Astrocyte (in vitro differentiated cells and primary cell): ENCODE measurements around the gene SUPT6H. TPM values are rescaled to one million over a fixed set of nuclear protein-coding genes. Genes with fewer than 3 reads are reported as not detected.
A peak's percentile ranks its signal among the peaks of the same experiment; 100 is the strongest.

ENCODE experiments used
- DNase-seq: peaks from one replicate; pipeline ENCODE4 v3.0.0-alpha.2; 2010; ENCODE audit warnings: low read depth
- FAIRE-seq: peaks from 2 replicates; lab custom pipeline; 2011; peaks lifted over from hg19 to GRCh38; lab: Jason Lieb, UNC
- H2AFZ ChIP-seq: 2 replicates; pipeline ENCODE4 v1.6.0; 2012; ENCODE audit warnings: low read depth, low read length, inconsistent platforms
- H3K27ac ChIP-seq: 2 replicates; pipeline ENCODE4 v1.5.1; 2011; ENCODE audit warnings: low read depth, low read length, inconsistent platforms
- H3K27me3 ChIP-seq: 2 replicates; pipeline ENCODE4 v1.6.0; 2011; ENCODE audit warnings: low read length, inconsistent platforms; ENCODE audit not compliant: insufficient read depth
- H3K36me3 ChIP-seq: 2 replicates; pipeline ENCODE4 v1.5.1; 2011; ENCODE audit warnings: low read length, inconsistent platforms; ENCODE audit not compliant: insufficient read depth
- H3K4me1 ChIP-seq: 2 replicates; pipeline ENCODE4 v1.5.1; 2011; ENCODE audit warnings: low read length, inconsistent platforms; ENCODE audit not compliant: insufficient read depth
- H3K4me2 ChIP-seq: 2 replicates; pipeline ENCODE4 v1.6.0; 2012; ENCODE audit warnings: low read length, inconsistent platforms
- H3K4me3 ChIP-seq: 2 replicates; pipeline ENCODE4 v1.5.1; 2011; ENCODE audit warnings: low read depth, mild to moderate bottlenecking, low read length, inconsistent platforms; ENCODE audit not compliant: insufficient read depth
- H3K79me2 ChIP-seq: 2 replicates; pipeline ENCODE4 v1.6.0; 2012; ENCODE audit warnings: mild to moderate bottlenecking, low read length, inconsistent platforms; ENCODE audit not compliant: insufficient read depth
- H3K9ac ChIP-seq: 2 replicates; pipeline ENCODE4 v1.6.0; 2012; ENCODE audit warnings: mild to moderate bottlenecking, low read length, inconsistent platforms
- H3K9me3 ChIP-seq: 2 replicates; pipeline ENCODE4 v1.5.1; 2012; ENCODE audit warnings: low read depth, mild to moderate bottlenecking, low read length, inconsistent platforms; ENCODE audit not compliant: insufficient read depth
- H4K20me1 ChIP-seq: 2 replicates; pipeline ENCODE4 v1.6.0; 2012; ENCODE audit warnings: low read length, inconsistent platforms; ENCODE audit not compliant: insufficient read depth
- H3K27ac Mint-ChIP-seq: one replicate; pipeline ENCODE4 v1.8.0; 2021; ENCODE audit warnings: mild to moderate bottlenecking, mixed read lengths; ENCODE audit not compliant: unreplicated experiment
- H3K27me3 Mint-ChIP-seq: one replicate; pipeline ENCODE4 v1.8.0; 2021; ENCODE audit warnings: low read depth, mixed read lengths; ENCODE audit not compliant: unreplicated experiment
- H3K36me3 Mint-ChIP-seq: one replicate; pipeline ENCODE4 v1.8.0; 2021; ENCODE audit warnings: low read depth, mixed read lengths; ENCODE audit not compliant: unreplicated experiment
- H3K4me1 Mint-ChIP-seq: one replicate; pipeline ENCODE4 v1.8.0; 2021; ENCODE audit warnings: low read depth, mixed read lengths; ENCODE audit not compliant: unreplicated experiment
- H3K4me3 Mint-ChIP-seq: one replicate; pipeline ENCODE4 v1.8.0; 2021; ENCODE audit warnings: mild to moderate bottlenecking, moderate library complexity, mixed read lengths; ENCODE audit not compliant: unreplicated experiment
- H3K9me3 Mint-ChIP-seq: one replicate; pipeline ENCODE4 v1.8.0; 2021; ENCODE audit warnings: mild to moderate bottlenecking, mixed read lengths; ENCODE audit not compliant: unreplicated experiment
- EZH2 ChIP-seq: IDR thresholded peaks from 2 replicates; pipeline ENCODE4 v1.6.1; 2012; ENCODE audit warnings: mild to moderate bottlenecking, low read length, inconsistent platforms; ENCODE audit not compliant: insufficient read depth
- total RNA-seq: library from RNA; stranded (reverse); gene quantifications from 2 replicates; pipeline ENCODE4 v1.2.1, GENCODE V29; 2021
- TF ChIP-seq, protein P1 (sequence below): IDR thresholded peaks from 2 replicates; pipeline ENCODE4 v1.5.1; 2011; ENCODE audit warnings: low read depth, mild to moderate bottlenecking, inconsistent platforms, low read length, moderate library complexity; ENCODE audit not compliant: insufficient read depth

Gene SUPT6H
- total RNA-seq, 1 donor from 2014 or later: 95.9 TPM

DNA sequence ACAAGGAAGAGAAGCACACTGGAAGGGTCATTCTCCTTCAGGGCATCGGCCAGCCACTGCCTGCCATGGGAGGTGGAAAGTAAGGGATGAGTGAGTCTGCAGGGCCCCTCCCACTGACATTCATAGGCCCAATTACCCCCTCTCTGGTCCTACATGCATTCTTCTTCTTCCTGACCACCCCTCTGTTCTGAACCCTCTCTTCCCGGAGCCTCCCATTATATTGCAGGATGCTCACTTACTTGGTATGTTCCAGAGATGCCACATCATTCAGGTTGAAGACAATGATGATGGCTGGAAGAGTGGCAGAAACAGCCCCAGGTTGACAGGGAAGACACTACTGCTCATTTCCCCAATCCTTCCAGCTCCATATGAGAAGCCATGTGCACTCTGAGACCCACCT, 53.2 kb downstream of the SUPT6H start:
- H3K27me3 Mint-ChIP-seq: no peaks in the 10 kb centered on the region
- Histone ChIP-seq H3K4me3 (no peak overlapping the region), H3K27ac (no peak overlapping the region), H3K36me3 (peaks cover 16% of the 10 kb centered on the region), H3K9ac (no peak overlapping the region), H3K9me3 (no peaks in the 10 kb centered on the region), H3K4me2 (peak overlapping the region; percentile 93), H3K27me3 (no peaks in the 10 kb centered on the region), H3K79me2 (peaks cover 39% of the 10 kb centered on the region), H4K20me1 (peaks cover 42% of the 10 kb centered on the region), H2AFZ (no peak overlapping the region), H3K4me1 (peaks cover 42% of the 10 kb centered on the region)
- H3K9me3 Mint-ChIP-seq: no peaks in the 10 kb centered on the region
- TF ChIP-seq, protein P1, sequence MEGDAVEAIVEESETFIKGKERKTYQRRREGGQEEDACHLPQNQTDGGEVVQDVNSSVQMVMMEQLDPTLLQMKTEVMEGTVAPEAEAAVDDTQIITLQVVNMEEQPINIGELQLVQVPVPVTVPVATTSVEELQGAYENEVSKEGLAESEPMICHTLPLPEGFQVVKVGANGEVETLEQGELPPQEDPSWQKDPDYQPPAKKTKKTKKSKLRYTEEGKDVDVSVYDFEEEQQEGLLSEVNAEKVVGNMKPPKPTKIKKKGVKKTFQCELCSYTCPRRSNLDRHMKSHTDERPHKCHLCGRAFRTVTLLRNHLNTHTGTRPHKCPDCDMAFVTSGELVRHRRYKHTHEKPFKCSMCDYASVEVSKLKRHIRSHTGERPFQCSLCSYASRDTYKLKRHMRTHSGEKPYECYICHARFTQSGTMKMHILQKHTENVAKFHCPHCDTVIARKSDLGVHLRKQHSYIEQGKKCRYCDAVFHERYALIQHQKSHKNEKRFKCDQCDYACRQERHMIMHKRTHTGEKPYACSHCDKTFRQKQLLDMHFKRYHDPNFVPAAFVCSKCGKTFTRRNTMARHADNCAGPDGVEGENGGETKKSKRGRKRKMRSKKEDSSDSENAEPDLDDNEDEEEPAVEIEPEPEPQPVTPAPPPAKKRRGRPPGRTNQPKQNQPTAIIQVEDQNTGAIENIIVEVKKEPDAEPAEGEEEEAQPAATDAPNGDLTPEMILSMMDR: no peak
- no peak for TF ChIP-seq EZH2
- H3K27ac Mint-ChIP-seq: peak overlapping the region; percentile 41
- FAIRE-seq: no peak
- H3K4me1 Mint-ChIP-seq: peaks cover 22% of the 10 kb centered on the region
- peak overlapping the region; percentile 85 for H3K4me3 Mint-ChIP-seq
- DNase-seq: no peak
- H3K36me3 Mint-ChIP-seq: peaks cover 24% of the 10 kb centered on the region

DNA sequence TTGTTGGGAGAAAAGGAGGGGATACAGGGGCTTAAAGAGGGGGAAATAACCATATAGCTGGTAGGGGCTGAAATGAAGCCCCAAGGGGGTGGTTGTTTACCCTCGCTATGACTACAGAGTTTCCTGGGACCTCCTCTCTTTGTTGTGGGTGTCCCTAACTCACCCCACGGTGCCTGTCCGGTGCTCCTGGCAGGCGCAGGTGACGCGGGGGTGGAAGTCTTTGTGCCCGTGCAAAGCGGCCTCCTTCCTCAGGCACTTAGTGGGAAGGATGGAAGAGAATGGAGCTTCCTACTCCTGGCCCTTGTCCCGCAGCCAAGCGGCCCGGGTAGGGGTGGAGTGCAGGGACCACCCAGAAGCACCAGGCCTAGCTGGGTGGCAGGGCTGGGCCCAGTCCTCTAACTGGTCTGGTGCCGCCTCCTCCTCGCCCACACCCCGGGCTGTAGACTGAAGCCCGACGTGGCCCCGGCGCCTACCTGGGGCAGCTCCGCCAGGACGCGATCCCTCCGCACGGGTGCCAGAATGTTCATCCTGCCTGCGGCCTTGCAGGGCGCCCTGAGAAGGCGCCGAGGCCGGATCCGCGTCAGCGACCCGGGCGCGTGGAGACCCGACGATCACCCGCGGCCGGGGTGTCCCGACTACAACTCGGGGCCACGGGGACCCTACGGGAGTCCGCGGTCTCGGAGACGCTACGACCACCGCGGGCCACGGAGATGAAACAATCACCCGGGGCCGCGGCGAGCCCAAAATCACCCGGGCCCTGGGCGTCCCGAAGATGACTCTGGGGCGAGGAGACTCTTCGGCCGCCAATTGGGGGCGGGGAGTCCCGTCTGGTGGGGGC, 55.0 kb downstream of the SUPT6H start:
- Histone ChIP-seq H4K20me1 (peaks cover 59% of the 10 kb centered on the region), H3K27me3 (no peaks in the 10 kb centered on the region), H3K9me3 (no peaks in the 10 kb centered on the region), H3K27ac (peak overlapping the region; percentile 87), H2AFZ (peak overlapping the region; percentile 28), H3K4me3 (peak overlapping the region; percentile 83), H3K4me1 (peaks cover 37% of the 10 kb centered on the region), H3K79me2 (peaks cover 57% of the 10 kb centered on the region), H3K36me3 (peaks cover 25% of the 10 kb centered on the region), H3K9ac (peak overlapping the region; percentile 92), H3K4me2 (peak overlapping the region; percentile 93)
- Mint-ChIP-seq H3K9me3 (no peaks in the 10 kb centered on the region), H3K27ac (peak overlapping the region; percentile 84), H3K4me1 (peaks cover 23% of the 10 kb centered on the region), H3K27me3 (no peaks in the 10 kb centered on the region), H3K4me3 (peak overlapping the region; percentile 85), H3K36me3 (peaks cover 30% of the 10 kb centered on the region)
- DNase-seq (peak; percentile 10), FAIRE-seq (no peak)
- TF ChIP-seq EZH2: no peak
- TF ChIP-seq, protein P1: no peak
